CD4-positive, alpha-beta T cell treated with Interleukin-2 at 100 ng/mL for 4 hours (primary cell): ENCODE results near the gene MAP3K10.
"Not testable (repeated sequence)": the region's sequence is repeated elsewhere in the genome, so short reads cannot be mapped to it uniquely, and the experiment has no call there.

Experiments used
- DNase-seq: peaks from one replicate; pipeline ENCODE4 v3.0.0-alpha.2; 2020; ENCODE audit warnings: low spot score

MAP3K10 gene

DNA sequence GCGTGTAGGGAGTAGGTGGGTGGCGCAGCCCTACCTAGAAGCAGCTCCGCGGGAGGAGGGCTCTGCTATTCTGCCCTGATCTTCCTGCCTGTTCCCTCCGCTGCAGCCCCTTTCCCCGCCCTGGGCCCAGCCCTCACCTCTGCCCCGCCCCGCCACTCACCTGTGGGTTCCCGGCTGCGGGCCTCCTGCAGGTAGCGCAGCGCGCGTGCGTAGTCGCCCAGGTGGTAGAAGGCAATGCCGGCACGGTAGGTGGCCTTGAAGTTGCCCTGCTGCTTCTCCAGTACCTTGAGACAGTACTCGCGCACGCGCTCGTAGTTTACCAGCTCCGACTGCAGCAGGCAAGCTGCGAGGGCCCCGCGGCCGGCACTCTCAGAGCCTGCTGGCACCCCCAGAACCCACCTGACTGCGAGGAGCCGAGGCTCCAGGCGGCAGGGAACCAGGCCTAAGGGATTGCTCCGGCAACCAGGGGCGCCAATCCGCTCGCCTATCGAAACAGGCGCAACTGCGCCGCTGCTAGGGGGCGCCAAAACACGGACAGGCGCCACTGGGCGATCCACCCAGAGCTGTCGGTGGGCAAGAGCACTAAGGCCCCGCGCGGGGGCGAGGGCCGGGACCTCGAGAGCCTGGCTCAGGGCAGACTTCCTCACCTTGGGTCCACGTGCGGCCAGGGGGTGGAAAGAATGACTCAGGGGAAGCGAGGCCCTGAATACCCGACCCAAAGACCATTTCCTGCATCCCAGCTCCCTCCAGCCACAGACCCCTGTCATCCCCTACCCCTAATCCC lies 26.0 kb downstream of the MAP3K10 start:
- no peak for DNase-seq

DNA sequence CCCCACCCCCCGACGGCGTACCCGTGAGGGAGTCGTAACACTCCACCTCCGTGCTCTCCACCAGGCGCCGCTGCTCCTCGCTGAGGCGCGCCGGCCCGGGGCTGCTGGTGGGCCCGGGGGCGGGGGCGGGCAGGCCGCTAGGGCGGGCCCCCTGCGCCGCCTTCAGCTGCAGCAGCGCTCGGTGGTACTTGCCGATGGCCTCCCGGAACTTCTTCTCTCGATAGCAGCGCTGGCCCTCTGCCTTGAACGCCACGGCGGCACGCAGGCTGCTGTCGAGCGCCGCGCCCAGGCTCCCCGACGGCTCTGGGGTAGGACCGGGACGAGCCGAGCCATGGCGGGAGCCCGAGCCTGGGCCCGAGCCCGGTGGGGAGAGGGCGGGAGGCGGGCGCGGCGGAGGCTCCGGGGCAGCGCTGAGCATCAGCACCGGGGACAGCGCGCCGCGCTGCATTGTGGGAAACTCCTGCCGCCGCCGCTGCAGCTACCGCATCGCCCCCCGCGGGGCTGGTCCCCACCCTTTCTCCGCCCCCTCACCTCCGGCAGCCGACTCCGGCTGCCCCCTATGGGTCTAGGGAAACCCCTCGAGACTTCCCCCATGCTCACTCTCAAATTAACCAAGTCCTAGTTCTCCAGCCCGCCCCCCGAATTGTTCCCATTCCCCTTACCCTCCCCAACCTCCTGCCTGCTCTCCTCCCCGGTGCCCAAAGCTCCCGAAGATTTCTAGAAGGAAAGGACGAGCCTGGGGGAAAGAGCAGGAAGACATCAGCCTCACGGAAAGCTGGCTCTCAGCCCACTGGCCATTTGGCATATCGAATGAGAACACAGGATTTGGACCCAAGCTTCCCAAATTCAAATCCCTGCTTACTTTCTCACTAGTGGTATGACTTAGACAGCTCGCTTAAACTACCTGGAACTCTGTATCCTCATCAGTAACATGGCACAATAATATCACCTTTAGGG lies 27.0 kb downstream of the MAP3K10 start, which contains the start of gene TTC9B:
TSS of gene TTC9B (minus strand) at position 451 of the 957 bp plus-strand sequence. CDS start at position 448, 3 bp downstream.
- peak; percentile 19 for DNase-seq

DNA sequence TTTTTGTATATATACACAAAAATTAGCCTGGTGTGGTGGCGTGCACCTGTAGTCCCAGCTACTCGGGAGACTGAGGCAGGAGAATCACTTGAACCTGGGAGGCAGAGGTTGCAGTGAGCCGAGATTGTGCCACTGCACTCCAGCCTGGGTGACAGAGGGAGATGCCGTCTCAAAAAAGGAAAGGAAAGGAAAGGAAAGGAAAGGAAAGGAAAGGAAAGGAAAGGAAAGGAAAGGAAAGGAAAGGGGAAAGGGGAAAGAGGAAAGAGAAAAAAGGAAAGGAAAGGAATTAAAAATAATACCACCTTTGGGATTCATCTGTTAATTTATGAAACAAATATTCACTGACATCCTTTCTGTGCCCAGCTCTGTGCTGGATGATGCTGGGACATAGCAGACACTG lies 27.8 kb downstream of the MAP3K10 start:
- not testable (repeated sequence) for DNase-seq

DNA sequence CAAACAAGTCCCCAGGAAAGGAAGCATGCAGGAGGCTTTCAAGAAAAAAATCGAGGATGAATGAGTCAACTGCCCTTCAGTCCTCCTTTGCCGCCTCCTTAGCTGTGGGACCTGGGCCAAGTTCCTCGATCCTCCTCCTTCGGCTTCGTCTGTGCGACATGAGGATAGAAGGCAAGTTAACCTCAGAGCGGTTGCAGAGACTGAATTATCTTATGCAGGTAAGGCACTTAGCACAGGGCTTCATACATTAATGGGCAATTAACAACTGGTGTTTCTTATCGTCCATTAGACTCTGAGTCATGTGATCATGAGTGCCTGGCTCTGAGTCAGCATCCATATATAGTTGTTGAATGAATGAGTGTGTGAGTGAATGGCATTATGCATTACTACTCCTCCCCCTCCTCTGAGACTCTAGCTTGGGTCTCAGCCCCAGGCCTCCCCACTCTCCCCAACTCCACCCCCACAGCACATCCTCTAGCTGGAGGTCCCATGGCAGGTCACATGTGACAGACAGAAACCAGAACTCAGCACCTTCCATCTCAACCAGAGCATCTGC lies 28.6 kb downstream of the MAP3K10 start:
- no peak for DNase-seq

DNA sequence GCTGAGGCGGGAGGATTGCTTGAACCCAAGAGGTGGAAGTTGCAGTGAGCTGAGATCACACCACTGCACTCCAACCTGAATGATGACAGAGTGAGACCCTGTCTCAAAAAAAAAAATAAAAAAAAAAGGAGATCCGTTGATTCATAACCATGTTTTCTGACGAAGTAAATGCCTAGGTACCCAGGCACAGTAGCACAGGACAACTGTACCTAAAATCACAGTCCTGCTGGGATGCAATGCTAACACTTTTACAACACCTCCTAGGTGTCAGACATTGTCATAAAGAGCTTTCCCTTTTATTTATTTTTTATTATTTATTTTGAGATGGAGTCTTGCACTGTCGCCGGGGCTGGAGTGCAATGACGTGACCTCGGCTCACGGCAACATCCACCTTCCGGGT lies 29.4 kb downstream of the MAP3K10 start:
- no peak for DNase-seq

DNA sequence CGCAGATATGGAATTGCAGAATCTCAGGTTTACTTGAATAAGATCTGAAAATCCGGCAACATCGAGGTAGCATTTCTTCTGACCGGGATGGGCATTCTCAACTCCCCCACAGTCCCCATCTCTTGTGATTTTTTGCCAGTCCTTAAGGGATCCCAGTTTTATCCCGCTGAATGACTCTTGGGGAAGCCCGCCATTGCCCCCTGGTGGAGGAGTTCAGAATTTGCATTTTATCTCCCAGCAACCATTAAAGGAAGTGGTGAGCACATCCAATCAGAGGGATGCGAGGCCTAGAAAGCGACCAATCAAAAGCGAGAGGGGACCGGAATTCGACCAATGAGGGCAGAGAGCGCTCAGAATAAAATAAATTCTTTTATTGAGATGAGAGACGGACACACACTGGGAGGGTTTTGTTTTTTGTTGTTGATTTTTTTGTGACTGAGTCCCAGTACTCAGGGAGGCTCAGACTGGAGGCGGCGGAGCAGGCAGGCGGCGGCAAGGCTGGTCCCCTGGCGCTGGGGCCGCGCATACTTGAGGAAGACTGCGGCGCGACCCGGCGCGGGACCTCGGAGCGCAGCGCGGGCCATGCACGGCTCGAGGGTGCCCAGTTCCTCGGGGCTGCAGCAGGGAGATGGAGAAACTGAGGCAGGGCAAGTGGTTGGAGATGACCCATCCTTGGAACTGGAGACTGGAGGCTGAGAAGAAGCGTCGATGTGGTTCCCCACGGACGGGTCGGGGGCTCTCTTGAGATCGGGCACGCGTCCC lies 30.8 kb downstream of the MAP3K10 start:
- DNase-seq, result peak; percentile 86

DNA sequence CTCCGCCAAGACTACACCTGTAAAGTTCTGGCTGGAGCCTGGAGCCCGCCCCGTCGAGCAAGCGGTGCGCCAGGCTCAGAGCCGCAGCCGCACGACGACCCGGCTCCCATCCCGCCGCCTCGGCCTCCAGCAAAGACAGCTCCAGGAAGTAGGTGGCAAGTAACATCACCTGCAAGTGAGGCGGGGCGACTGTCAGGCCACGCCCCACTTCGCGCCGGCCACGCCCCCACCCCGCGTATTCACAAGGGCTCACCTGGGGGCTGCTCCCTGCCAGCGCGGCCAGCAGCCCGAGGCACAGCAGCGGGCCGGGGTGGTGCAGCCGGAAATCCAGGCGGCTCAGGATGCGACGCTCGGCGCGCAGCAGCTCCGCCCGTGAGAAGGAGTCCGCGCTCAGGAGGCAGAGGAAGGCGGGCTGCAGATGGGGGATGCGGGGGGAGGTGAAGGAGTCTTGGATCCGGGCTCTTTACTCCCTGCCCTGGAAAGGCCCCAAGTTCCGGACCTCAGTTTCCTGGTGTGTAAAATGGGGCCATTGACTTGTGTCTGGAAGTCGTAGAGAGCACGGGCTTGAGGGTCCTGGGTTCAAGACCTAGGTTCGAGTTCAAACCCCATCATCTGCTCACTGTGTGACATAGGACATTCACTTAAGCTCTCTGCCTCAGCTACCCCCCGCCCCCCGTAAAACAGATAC lies 32.1 kb downstream of the MAP3K10 start:
- peak; percentile 31 for DNase-seq

DNA sequence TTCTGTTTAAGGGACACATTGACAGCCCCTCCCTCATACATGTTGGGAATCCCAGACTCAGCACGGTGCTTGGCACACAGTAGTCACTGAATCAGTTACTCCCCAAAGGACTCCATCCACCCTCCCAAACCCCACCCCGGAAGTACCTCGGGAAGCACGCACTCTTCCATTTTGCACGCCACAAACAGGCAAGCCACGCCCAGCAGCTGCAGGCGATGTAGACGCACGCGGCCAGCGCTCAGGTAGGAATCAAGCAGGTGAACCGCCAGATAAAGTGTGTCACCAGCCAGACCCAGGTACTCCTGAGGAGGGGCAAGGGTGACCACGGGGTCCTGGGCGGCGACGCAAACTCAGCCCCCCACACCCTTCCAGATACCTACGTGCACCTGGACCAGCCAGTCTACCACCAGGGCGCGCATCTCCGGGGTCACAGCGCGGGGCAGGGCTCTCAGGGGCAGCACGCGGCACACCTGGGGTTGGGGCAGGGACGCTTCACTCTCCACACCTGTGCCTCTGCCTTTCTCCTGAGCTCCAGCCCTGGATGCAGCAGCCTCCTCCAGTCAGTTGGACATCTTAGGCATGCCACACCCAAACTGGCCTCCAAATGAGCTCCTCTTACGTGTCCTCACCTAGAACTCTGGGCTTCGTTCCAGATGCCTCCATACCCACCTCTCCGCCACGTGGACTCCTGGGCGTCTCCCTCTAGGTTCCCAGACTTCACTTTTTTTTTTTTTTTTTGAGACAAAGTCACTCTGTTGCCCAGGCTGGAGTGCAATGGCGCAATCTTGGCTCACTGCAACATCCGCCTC lies 33.3 kb downstream of the MAP3K10 start:
- no peak for DNase-seq

DNA sequence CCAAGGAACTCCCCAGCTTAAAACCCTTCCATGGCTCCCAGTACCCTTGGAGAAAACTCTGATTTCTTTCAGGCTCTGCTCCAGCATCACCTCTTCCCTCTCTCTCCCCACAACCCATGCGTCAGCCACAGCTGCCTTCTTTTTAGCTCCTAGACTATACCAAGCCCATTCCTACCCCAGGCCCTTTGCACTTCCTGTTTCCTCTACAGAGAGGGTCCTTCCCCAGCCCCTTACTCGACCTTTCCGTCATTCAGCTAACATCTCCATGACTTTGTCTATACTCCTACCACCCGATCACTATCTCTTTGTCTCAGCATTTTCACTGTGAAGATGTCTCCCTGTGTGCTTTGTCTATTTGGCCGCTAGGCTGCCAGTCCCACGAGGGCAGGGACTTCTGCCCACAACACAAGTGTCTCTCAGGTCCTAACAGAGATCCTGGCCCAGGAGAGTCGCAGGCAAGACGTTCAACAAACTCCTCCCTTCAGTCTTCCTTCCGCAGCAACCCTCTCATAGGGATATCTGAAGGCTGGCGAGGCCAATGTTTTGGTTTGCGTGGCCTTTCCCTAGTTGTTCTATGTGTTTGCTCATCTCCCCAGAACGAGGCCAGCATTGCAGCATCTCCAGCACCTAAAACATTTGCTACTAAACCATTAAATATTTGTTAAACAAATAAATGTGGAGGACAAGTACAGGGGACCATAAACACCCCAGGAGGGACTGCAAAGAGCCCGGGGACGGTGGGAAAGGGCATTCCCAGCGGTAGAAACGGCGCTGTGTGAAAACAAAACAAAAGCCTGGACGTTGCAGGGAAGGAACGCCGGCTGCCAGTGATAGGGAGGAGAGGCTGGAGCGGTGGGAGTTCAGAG lies 34.4 kb downstream of the MAP3K10 start:
- no peak for DNase-seq

DNA sequence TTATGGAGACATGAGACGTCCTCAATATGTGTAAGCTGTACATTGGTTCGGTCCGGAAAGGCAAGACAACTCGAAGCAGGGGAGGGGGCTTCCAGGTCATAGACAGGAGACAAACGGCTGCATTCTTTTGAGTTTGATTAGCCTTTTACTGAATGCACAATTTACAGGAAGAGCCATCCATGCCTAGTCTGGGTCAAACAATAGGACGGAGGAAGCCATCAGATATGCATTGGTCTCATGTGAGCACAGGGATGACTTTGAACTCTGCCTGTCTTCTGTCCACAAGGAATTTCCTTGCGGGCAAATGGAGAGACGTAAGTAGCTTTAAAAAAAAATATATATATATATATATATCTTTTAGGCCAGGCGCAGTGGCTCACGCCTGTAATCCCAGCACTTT lies 37.1 kb downstream of the MAP3K10 start:
- no peak for DNase-seq

DNA sequence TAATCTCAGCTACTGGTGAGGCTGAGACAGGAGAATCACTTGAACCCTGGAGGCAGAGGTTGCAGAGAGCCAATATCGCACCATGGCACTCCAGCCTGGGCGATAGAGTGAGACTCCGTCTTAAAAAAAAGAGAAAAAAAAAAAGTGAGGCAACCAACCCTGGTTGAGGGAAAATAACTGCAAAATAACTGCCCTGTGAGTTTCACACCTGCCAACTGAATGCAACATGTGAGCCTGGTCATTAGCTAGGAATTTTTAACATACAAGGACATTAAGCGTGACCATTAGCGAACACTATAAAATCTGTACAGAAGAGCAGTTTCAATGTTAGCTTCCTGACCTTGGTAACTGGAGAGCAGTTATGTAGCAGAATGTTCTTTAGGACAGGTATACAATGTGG lies 37.6 kb downstream of the MAP3K10 start:
- no peak for DNase-seq

DNA sequence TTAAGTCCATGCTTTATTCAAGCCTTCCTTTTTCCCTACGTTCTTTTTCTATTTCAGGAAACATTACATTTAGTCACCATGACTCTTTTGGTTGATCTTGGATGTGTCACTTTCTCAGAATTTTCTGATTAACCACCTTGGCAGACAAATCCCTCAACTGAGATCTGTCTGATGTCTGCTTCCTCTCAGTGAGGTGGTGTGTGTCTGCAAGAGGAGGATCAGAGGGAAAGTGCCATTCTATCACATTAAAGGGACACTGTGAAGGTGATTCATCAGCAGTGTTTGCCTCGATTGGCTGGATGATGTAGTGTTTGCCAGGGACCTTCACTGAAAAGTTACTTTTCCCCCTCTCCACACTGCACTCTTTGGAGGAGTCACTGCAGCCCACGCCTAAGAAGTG lies 38.3 kb downstream of the MAP3K10 start:
- DNase-seq, result peak; percentile 58

DNA sequence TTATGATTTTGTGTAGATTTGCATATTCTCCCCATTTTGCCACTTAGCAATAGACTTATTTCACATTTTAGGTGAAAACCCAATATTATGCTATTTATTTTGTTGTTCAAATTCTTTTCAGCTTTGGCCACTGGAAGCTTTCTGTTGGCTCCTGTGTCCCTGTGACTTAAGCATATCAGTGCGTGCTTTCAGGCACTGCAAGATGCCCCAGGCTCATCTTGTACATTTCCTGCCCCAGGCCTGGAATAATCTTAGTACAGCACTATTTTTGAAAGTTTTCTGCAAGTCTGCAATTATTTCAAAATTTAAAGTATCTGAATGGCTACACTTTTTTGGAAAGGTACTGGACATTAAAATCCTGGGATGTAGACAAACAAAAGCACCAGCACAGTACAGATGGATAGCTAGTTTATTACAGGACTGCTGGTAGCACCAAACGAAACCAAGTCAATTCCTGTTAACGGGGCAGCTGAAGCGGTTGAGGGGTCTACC lies 38.7 kb downstream of the MAP3K10 start:
- DNase-seq, result no peak

DNA sequence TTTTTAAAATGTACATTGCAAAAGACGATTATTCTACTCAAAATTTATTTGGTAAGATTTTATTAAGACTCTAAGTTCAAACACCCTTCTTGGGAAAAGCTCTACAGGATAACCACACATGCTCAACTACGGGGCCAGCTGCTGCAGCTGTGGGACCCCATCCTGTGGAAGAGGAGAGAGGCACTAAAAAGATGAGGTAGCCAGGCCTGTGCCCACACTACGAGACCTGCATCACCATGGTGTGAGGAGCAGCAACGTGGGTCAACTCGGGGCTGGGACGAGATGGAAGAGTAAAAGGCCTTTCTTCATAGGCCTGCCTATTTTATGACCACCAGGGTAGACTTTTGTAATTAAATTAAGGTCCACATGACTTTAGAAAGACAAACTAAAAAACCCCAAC lies 39.8 kb downstream of the MAP3K10 start:
- no peak for DNase-seq

DNA sequence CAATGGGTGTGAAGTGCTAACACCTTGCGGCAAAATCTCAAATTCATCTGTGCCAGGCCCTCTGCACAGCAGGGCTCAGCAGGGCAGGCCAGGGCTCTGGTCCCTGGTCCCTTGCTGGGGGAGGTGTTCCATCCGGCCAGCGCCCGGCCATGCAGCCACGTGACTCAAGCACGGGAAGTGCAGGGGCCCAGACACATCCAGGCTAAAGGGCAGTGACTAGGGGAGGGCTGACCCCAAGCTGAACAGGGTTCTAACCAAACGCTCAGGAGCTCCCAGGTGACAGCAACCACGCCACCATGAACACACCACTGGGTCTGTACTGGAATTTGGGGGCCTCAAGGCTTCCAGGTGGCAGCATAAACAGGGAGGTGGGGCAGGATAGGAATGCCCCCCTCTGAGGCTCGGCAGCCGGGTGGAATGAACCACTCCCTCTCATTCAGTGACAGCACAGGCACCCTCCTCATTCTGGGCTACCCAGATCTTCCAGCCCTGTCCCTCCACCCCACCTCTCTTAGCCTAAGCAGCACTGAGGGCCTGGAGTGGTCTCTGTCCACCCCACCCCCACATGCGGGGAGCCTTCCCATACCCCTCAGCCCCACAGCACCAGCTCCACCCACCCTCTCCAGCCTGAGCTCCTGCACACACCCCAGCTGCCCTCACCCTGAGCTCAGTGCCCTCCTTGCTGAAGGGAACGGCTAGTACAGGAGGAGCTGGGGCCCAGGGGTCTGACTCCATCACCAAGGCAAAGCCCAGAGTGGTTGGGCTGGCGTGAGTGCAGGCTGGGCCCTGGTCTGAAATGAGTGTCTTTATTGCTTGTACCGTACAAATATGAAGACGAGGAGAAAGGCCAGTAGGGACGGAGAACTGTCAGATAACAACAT lies 40.6 kb downstream of the MAP3K10 start:
- DNase-seq, result no peak

DNA sequence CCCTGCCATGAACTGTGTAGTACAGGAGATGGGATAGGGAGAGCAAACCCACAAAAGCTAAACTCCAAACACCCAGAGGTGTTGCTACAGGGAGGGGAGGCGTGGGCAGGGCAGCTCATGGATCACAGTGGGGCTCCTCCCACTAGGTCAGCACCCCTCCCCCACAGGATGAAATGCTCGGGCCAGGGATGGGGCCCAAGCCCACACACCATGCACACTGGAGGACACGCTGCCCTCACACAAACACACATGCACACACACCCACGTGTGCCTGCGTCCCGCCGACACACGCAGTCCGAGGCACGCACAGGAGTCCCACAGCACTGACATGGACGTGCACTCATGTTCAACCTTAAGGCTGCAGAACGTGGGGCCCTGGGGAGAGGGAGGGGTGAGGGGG lies 41.3 kb downstream of the MAP3K10 start:
- DNase-seq, result no peak

DNA sequence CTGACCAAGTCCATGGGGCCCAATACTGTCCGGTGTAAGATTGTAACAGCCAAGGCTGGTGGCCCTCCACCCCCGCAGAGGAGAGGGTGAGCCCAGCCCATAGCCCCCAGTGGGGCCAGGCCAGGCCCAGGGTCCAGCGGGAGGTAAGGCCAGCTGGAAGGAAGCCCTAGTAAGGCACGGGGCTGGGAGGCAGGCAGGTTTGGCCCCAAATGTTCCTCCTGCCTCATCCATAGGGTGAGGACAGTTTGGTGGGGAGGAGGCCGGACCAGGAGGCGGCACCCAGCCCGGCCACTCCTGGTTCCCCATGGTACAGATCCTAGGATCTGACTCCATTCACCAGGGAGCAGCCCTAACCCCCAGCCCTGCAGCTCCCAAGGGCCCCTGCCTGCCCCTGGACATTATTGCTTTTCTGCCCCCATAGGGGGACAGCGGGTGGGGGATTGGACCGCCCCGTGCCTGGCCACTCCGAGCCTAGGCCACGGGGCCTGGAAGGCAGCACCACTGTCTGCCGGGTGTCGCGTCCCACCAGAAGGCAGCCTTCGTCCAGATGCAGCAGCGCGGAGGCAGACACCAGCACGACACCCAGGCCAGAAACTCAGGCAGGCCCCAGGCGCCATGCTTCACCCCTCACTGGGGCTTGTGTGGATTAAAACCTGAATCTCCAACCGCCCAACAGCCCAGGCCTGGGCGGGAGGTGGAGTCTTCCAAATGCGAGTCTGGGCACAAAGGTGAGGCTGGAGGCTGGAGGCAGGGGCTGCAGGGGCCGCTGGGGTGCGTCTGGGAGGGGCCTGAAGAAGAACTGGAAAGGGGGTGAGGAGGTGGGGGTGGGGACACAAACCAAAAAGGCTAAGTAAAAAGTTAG lies 42.0 kb downstream of the MAP3K10 start:
- no peak for DNase-seq
